ENCODE results near the gene RGMA.

Gene RGMA

DNA sequence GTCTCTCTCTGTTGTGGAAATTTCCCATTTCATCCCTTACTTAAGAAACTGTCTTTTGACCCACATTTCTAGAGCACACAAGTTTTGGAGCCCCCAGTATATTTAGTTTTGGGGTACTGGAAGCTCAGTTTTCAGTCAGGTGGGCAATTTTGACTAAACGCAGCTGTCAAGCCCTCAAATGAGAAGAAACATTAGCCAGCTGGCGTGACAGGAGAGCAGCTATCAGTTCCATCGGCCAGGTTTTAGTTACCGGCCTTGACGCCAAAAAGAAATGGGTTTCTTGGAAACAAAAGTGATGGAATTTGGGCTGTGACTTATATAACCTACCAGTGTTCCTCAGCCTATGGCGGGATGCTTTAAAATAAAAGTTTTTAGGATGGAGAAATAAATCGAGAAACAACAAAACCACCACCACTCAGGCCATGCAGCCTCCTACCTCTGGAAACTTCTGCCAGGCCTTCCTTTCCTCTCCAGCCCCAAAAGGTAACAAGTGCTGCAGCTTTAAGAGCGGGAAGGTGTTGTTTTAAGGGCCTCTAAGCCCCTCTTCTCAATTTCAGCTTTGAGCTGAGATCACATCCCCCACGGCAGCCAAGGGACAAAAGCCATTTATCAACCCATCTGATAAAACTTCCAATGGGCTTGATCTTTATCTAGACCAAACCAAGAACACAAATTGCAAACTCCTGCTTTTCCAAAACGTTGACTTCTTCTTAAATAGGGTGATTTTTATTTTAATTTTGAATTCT lies 18.3 kb downstream of the RGMA start:
- TF ChIP-seq, protein P1, sequence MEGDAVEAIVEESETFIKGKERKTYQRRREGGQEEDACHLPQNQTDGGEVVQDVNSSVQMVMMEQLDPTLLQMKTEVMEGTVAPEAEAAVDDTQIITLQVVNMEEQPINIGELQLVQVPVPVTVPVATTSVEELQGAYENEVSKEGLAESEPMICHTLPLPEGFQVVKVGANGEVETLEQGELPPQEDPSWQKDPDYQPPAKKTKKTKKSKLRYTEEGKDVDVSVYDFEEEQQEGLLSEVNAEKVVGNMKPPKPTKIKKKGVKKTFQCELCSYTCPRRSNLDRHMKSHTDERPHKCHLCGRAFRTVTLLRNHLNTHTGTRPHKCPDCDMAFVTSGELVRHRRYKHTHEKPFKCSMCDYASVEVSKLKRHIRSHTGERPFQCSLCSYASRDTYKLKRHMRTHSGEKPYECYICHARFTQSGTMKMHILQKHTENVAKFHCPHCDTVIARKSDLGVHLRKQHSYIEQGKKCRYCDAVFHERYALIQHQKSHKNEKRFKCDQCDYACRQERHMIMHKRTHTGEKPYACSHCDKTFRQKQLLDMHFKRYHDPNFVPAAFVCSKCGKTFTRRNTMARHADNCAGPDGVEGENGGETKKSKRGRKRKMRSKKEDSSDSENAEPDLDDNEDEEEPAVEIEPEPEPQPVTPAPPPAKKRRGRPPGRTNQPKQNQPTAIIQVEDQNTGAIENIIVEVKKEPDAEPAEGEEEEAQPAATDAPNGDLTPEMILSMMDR (IDR thresholded peaks at IDR 0.05; ENCODE audit: low read depth, low read length): no peak
- DNase-seq (ENCODE audit: low read depth in 2 of 2): no peak
- H3K4me3 ChIP-seq (replicated peaks in 1 of 2; ENCODE audit: low read depth in 2 of 2, low read length in 2 of 2): no peak overlapping the region

DNA sequence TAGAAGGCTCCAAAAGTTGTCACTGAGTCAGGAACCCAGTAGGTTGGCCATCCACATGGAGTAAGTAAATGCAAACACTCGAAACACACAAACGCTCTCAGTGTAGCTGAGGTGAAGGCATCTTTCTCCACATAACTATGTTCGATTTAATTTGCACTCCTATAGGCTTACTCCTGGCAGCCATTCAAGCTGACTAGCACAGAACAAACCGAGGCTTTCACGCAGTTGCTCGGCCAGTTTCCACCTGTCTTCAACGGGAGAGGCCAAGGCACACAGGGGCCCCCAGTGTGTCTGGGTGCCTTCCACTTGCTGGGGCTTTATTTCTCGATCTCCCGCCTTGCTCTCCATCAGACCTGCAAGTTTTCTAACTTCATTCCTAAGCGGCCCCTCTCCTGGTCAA lies 18.9 kb downstream of the RGMA start:
- no peak overlapping the region for H3K4me3 ChIP-seq (replicated peaks in 1 of 2; ENCODE audit: low read depth in 2 of 2, low read length in 2 of 2)
- TF ChIP-seq, protein P1 (IDR thresholded peaks at IDR 0.05; ENCODE audit: low read depth, low read length): no peak
- DNase-seq (ENCODE audit: low read depth in 2 of 2): no peak

DNA sequence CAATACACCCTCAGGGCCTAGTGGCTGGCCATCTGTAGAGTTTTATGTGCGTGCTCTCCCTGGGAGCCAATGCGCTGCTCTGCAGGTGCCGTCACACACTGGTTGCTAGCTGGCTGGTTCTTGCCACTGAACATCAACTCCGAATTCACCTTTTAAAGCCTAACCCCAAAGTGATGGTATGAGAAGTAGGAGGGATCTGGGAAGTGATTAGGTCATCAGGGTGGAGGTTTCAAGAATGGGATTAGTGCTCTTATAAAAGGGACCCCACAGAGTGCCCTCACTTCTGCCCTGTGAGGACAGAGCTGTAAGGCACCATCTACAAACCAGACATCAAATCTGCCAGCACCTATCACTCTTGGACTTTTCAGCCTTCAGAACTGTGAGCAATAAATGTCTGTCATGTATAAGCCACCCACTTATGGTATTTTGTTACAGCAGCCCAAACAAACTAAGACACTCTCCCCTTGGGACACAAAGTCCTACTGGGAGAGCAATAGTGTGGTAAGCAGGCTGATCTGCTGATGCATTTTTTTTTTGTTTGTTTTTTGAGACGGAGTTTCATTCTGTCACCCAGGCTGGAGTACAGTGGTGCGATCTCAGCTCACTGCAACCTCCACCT lies 20.3 kb downstream of the RGMA start:
- no peak for DNase-seq (ENCODE audit: low read depth in 2 of 2)
- H3K4me3 ChIP-seq (replicated peaks in 1 of 2; ENCODE audit: low read depth in 2 of 2, low read length in 2 of 2): no peak overlapping the region
- TF ChIP-seq, protein P1 (IDR thresholded peaks at IDR 0.05; ENCODE audit: low read depth, low read length): no peak

DNA sequence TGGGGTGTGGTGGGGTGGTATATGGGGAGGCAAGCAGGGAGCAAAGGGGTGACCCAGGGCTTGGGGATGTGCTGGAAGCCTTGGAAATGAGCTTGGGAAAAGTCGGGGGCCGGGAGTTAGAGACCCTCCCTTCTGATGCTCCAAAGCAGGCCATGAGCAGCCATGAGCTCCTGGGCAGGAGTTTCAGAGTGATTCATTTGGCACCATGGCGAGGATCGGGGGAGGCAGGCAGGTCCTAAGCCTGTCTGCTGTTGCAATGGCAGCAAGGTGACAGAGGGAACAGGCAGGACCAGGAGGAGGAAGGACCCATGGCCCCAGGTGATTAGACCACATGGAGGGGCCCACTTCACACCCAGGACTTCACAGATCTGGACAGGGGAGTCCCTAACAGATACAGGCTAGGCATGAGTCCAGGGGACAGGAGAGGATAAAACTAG lies 21.3 kb downstream of the RGMA start:
- H3K4me3 ChIP-seq (replicated peaks in 1 of 2; ENCODE audit: low read depth in 2 of 2, low read length in 2 of 2): no peak overlapping the region
- TF ChIP-seq, protein P1 (IDR thresholded peaks at IDR 0.05; ENCODE audit: low read depth, low read length): no peak
- DNase-seq (ENCODE audit: low read depth in 2 of 2): peak in 1 of 2 donors; percentile 2

DNA sequence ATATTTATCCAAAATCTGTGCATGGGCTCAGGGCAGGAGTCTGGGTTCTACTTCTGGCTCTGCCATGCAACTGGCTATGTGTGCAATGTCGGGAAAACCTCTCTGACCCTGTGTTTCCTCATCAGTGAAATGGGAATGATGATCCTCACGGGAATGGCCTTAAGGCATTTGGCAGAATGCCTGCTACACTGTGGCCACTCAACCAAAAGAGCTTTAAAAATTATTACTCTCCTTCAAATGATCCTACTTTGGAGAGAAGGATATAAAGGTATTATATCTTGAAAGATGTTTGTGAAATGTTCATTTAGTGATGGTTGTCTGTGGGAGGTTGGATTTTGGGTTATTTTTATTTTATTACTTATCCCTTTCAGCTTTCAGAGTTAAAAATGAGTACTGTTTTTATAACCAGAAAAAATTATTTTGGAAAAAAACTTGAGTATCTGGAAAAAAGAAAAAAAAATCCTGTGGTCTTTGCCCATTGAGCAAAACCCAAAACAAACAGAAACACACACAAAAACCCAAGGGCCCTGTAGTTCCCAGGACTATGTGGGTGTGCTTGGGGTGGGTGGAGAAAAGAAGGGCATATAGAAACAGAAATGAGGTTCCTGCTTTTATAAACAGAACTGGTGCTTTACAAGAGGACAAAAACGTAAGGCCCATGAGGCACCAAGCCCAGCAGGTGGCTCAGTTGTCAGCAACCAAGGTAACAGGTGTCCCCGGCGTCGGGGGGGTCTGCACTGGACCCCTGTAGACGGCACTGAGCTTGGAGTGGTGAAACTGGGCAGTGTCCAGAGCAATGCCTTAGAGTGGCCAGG lies 22.0 kb downstream of the RGMA start:
- H3K4me3 ChIP-seq (replicated peaks in 1 of 2; ENCODE audit: low read depth in 2 of 2, low read length in 2 of 2): no peak overlapping the region
- peak in 1 of 2 donors; percentile 50 for DNase-seq (ENCODE audit: low read depth in 2 of 2)
- TF ChIP-seq, protein P1 (IDR thresholded peaks at IDR 0.05; ENCODE audit: low read depth, low read length): no peak

DNA sequence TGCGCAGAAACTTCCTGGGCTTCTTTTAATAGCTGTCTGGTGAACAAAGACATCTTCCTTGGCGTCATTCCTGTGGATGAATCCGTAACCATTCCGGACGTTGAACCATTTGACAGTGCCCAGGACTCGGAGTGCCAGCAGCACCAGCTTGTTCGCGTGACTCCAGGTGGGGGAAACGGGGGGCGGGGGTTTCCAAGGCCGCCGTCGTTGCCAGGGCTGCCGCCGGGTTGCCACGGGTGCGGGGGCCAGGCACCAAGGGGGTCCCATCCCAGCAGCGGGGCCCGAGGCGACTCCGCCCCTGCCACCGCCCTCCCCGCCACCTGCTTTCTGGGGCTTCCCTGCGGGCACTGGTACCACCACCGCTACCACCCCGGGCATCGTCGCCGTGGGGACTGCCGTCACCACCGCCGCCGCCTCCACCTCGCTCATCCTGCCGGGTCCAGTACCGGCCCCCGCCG lies 22.8 kb downstream of the RGMA start:
- DNase-seq (ENCODE audit: low read depth in 2 of 2): no peak
- TF ChIP-seq, protein P1 (IDR thresholded peaks at IDR 0.05; ENCODE audit: low read depth, low read length): no peak
- no peak overlapping the region for H3K4me3 ChIP-seq (replicated peaks in 1 of 2; ENCODE audit: low read depth in 2 of 2, low read length in 2 of 2)

Measured in cardiac fibroblast (primary cell).